Measurements from ENCODE around the gene TGIF1.

- TF ChIP-seq CTCF (IDR thresholded peaks at IDR 0.05 in 8 of 11, conservative IDR thresholded peaks at IDR 0.05 in 3 of 11) (no peak), POLR2A (IDR thresholded peaks at IDR 0.05) (no peak)
Observed at GRCh38 chr18:3494569-3494968, 44.6 kb downstream of the TGIF1 start.

Data from spleen (tissue), 7 donors.